IMR-90 (cell line): ENCODE results near the gene HMGCL. TPM values are rescaled to one million over a fixed set of nuclear protein-coding genes. Genes with fewer than 3 reads are reported as not detected.

ENCODE experiments used
- ATAC-seq: fragments of 200-7000 bp; cut with Tn5 transposase; 2 replicates; pipeline ENCODE4 v1.9.1; 2020; ENCODE audit warnings: low read depth, mild to moderate bottlenecking, moderate library complexity
- BruUV-seq: library from RNA; stranded (reverse); fragments of 400-500 nt; replicated peaks from 2 replicates; lab custom pipeline; 2021; lab: Mats Ljungman, UMichigan
- CTCF ChIA-PET: fragments of 300-600 bp; formaldehyde crosslinking; extraction: SDS; loops from one replicate; lab custom pipeline; 2021; ENCODE audit warnings: antibody characterized with exemption; lab: Yijun Ruan, JAX
- POLR2A ChIA-PET: fragments of 300-600 bp; sonication (Branson Sonifier 250); formaldehyde crosslinking; loops from one replicate; lab custom pipeline; 2022; ENCODE audit warnings: antibody characterized with exemption; ENCODE audit not compliant: unreplicated experiment; lab: Charles Lee
- DNase-seq: peaks from one replicate; pipeline ENCODE4 v3.0.0; 2013
- H2AFZ ChIP-seq: replicated peaks from 2 replicates; pipeline ENCODE3; 2013; ENCODE audit warnings: low read length, mild to moderate bottlenecking; ENCODE audit not compliant: poor library complexity
- H2AK5ac ChIP-seq: 2 replicates; pipeline ENCODE4 v1.6.1; 2013; ENCODE audit warnings: low read depth, low read length, inconsistent platforms
- H2AK9ac ChIP-seq: replicated peaks from 2 replicates; pipeline ENCODE3; 2013; ENCODE audit warnings: mild to moderate bottlenecking, low read depth, low read length, moderate library complexity; ENCODE audit not compliant: poor library complexity
- H2BK120ac ChIP-seq: 2 replicates; pipeline ENCODE4 v1.6.1; 2013; ENCODE audit warnings: low read depth, low read length, inconsistent platforms
- H2BK15ac ChIP-seq: 3 replicates; pipeline ENCODE4 v1.6.1; 2013; ENCODE audit warnings: low read depth, low read length, inconsistent platforms
- H2BK20ac ChIP-seq: 2 replicates; pipeline ENCODE4 v1.6.1; 2013; ENCODE audit warnings: low read depth, mild to moderate bottlenecking, inconsistent platforms, low read length, moderate library complexity
- H2BK5ac ChIP-seq: 2 replicates; pipeline ENCODE4 v1.6.1; 2013; ENCODE audit warnings: mild to moderate bottlenecking, low read depth, low read length, inconsistent platforms; ENCODE audit not compliant: poor library complexity, severe bottlenecking
- H3K14ac ChIP-seq: replicated peaks from 2 replicates; pipeline ENCODE4 v1.6.1; 2013; ENCODE audit warnings: low read depth, low read length, inconsistent platforms
- H3K18ac ChIP-seq: 2 replicates; pipeline ENCODE4 v1.6.1; 2013; ENCODE audit warnings: low read depth, low read length, control low read depth
- H3K23ac ChIP-seq: 2 replicates; pipeline ENCODE4 v1.6.1; 2013; ENCODE audit warnings: low read depth, low read length, inconsistent platforms
- H3K27ac ChIP-seq: 2 replicates; pipeline ENCODE4 v1.5.1; 2013; ENCODE audit warnings: mild to moderate bottlenecking, control low read depth, low read length; ENCODE audit not compliant: insufficient read depth
- H3K27me3 ChIP-seq: 2 replicates; pipeline ENCODE4 v1.6.1; 2013; ENCODE audit warnings: low read length; ENCODE audit not compliant: control insufficient read depth, insufficient read depth
- H3K36me3 ChIP-seq: 2 replicates; pipeline ENCODE4 v1.6.1; 2013; ENCODE audit warnings: low read length, mixed read lengths; ENCODE audit not compliant: control insufficient read depth, insufficient read depth
- H3K4ac ChIP-seq: 2 replicates; pipeline ENCODE4 v1.6.1; 2013; ENCODE audit warnings: low read depth, low read length, inconsistent platforms
- H3K4me1 ChIP-seq: 2 replicates; pipeline ENCODE4 v1.6.1; 2013; ENCODE audit warnings: low read length, mixed read lengths; ENCODE audit not compliant: control insufficient read depth, insufficient read depth
- H3K4me2 ChIP-seq: 2 replicates; pipeline ENCODE4 v1.6.1; 2013; ENCODE audit warnings: low read depth, mild to moderate bottlenecking, control low read depth, low read length, moderate library complexity
- H3K4me3 ChIP-seq: 2 replicates; pipeline ENCODE4 v1.5.1; 2013; ENCODE audit warnings: low read depth, mild to moderate bottlenecking, control low read depth, low read length, moderate library complexity; ENCODE audit not compliant: insufficient read depth
- H3K56ac ChIP-seq: 2 replicates; pipeline ENCODE4 v1.6.1; 2013; ENCODE audit warnings: low read length, inconsistent platforms; ENCODE audit not compliant: insufficient read depth; ENCODE audit errors: extremely low read depth
- H3K79me1 ChIP-seq, 2 experiments: 2 replicates each; pipeline ENCODE4 v1.6.1; 2013; ENCODE audit warnings: low read length in 2 of 2, inconsistent platforms in 1 of 2, low read depth in 1 of 2
- H3K9ac ChIP-seq: 2 replicates; pipeline ENCODE4 v1.6.1; 2013; ENCODE audit warnings: low read depth, low read length, control low read depth
- H3K9me1 ChIP-seq: 2 replicates; pipeline ENCODE4 v1.6.1; 2013; ENCODE audit warnings: low read length, inconsistent platforms; ENCODE audit not compliant: insufficient read depth
- H3K9me3 ChIP-seq: 2 replicates; pipeline ENCODE4 v1.6.1; 2013; ENCODE audit warnings: low read length; ENCODE audit not compliant: control insufficient read depth, insufficient read depth
- H4K20me1 ChIP-seq: 2 replicates; pipeline ENCODE4 v1.6.1; 2013; ENCODE audit warnings: low read length, inconsistent platforms; ENCODE audit not compliant: insufficient read depth
- H4K5ac ChIP-seq: 2 replicates; pipeline ENCODE4 v1.6.1; 2013; ENCODE audit warnings: mild to moderate bottlenecking, low read depth, low read length, control low read depth
- H4K8ac ChIP-seq, 2 experiments: 2 replicates each; pipeline ENCODE4 v1.6.1; 2013; ENCODE audit warnings: low read depth in 2 of 2, low read length in 2 of 2, control low read depth in 1 of 2, inconsistent platforms in 1 of 2
- H4K91ac ChIP-seq: 2 replicates; pipeline ENCODE4 v1.6.1; 2013; ENCODE audit warnings: low read depth, low read length, inconsistent platforms; ENCODE audit not compliant: insufficient read depth
- BHLHE40 ChIP-seq: fragments of 150-350 bp; IDR thresholded peaks from 2 replicates; pipeline ENCODE4 v1.6.1; 2016; ENCODE audit warnings: mild to moderate bottlenecking, low read depth, low read length
- CEBPB ChIP-seq: IDR thresholded peaks from 2 replicates; pipeline ENCODE4 v1.6.1; 2012; ENCODE audit warnings: low read depth, low read length, improper control_type of control experiment
- CTCF ChIP-seq: conservative IDR thresholded peaks from 2 replicates; pipeline ENCODE4 v1.5.1; 2012; ENCODE audit warnings: mild to moderate bottlenecking, low read depth, low read length, improper control_type of control experiment
- FOS ChIP-seq: fragments of 150-350 bp; IDR thresholded peaks from 2 replicates; pipeline ENCODE4 v1.6.1; 2016; ENCODE audit warnings: low read depth, low read length
- MAZ ChIP-seq: IDR thresholded peaks from 2 replicates; pipeline ENCODE4 v1.6.1; 2012; ENCODE audit warnings: low read depth, mild to moderate bottlenecking, low read length, improper control_type of control experiment, moderate library complexity, borderline replicate concordance
- POLR2A ChIP-seq: IDR thresholded peaks from 2 replicates; pipeline ENCODE4 v1.6.1; 2012; ENCODE audit warnings: mild to moderate bottlenecking, low read depth, low read length
- RAD21 ChIP-seq: IDR thresholded peaks from 2 replicates; pipeline ENCODE4 v1.6.1; 2012; ENCODE audit warnings: low read length, improper control_type of control experiment
- RFX5 ChIP-seq: IDR thresholded peaks from 2 replicates; pipeline ENCODE4 v1.8.0; 2012; ENCODE audit warnings: low read depth, mild to moderate bottlenecking, low read length, moderate library complexity
- SMC3 ChIP-seq: fragments of 150-350 bp; IDR thresholded peaks from 2 replicates; pipeline ENCODE4 v1.6.1; 2016; ENCODE audit warnings: low read depth, mild to moderate bottlenecking, antibody characterized with exemption, low read length, moderate library complexity
- USF2 ChIP-seq: fragments of 150-350 bp; IDR thresholded peaks from 2 replicates; pipeline ENCODE4 v1.6.1; 2017; ENCODE audit warnings: mild to moderate bottlenecking, antibody characterized with exemption, low read length, low read depth
- WGBS, 2 experiments: methylation state at CpG; one replicate each; pipeline versions ENCODE4 v1.1.5 to v1.1.7; 2013; ENCODE audit warnings: missing lambda C conversion rate in 2 of 2; ENCODE audit not compliant: insufficient read length in 1 of 2; ENCODE audit errors: extremely low coverage in 2 of 2; 5-methylcytosine and 5-hydroxymethylcytosine counted together
- dilution Hi-C: fragments of 300-500 bp; cut with HindIII; formaldehyde crosslinking; loops from one replicate; pipeline ENCODE4 v1.14.3; 2018; ENCODE audit warnings: low sequenced_read_pairs; ENCODE audit not compliant: unreplicated experiment
- in situ Hi-C: fragments of 300-500 bp; cut with MboI; formaldehyde crosslinking; loops from 3 replicates; pipeline ENCODE4 v1.14.3; 2019; ENCODE audit warnings: low sequenced_read_pairs, inconsistent platforms, mixed read lengths
- intact Hi-C: fragments of 100-400 bp; cut with micrococcal nuclease; formaldehyde crosslinking; loops from 2 replicates; pipeline ENCODE4 v1.10.0; 2022
- polyA plus RNA-seq, 3 experiments: library from polyadenylated mRNA; depleted of rRNA; stranded (reverse); fragments of >200 nt; gene quantifications; 2 replicates each; pipeline ENCODE4 v1.2.3, GENCODE V29; 2012; ENCODE audit warnings: low replicate concordance in 1 of 3
- total RNA-seq: library from RNA; depleted of rRNA; stranded (reverse); fragments of >200 nt; gene quantifications from 2 replicates; pipeline ENCODE4 v1.2.3, GENCODE V29; 2012

The HMGCL gene
- total and polyA plus RNA-seq, 2 of the 4 experiments (the other 2 are of a cell fraction) = 30.6 to 33.5 TPM

GRCh38 chr1:23809751-23810171 is 15.5 kb downstream of the HMGCL start:
- Histone ChIP-seq H2BK5ac (no peak overlapping the region), H3K4ac (no peak overlapping the region), H3K4me2 (no peak overlapping the region), H2AFZ (peak overlapping the region; percentile 35), H4K5ac (no peak overlapping the region), H4K20me1 (no peaks in the 10 kb centered on the region), H3K36me3 (peaks cover 38% of the 10 kb centered on the region), H2AK9ac (peak overlapping the region; percentile 28), H3K23ac (no peak overlapping the region), H2BK120ac (no peak overlapping the region), H3K27ac (no peak overlapping the region), H3K27me3 (no peaks in the 10 kb centered on the region), H4K8ac (no peak overlapping the region), H3K9me3 (no peaks in the 10 kb centered on the region), H2BK15ac (no peak overlapping the region), H3K9ac (no peak overlapping the region), H3K9me1 (peaks cover 10% of the 10 kb centered on the region; the same call in 1 of the 2 replicates), H3K56ac (no peak overlapping the region), H2BK20ac (no peak overlapping the region), H3K4me1 (no peaks in the 10 kb centered on the region), H3K18ac (no peak overlapping the region), H2AK5ac (no peak overlapping the region), H3K4me3 (no peak overlapping the region), H4K91ac (no peak overlapping the region), H3K14ac (no peak overlapping the region), H3K79me1 (no peaks in the 10 kb centered on the region)
- 44% methylated on average over 1 of the region's 6 CpGs; no CpG with 5 or more reads in 1 of the 2 experiments for WGBS, 2 experiments
- no TSS peak for BruUV-seq
- peak; percentile 91 for ATAC-seq
- POLR2A ChIA-PET = no interaction called here
- peak; percentile 51 for DNase-seq
- TF ChIP-seq RAD21 (peak; percentile 74), BHLHE40 (peak; percentile 90), FOS (no peak), RFX5 (no peak), CEBPB (no peak), POLR2A (no peak), CTCF (peak; percentile 75), MAZ (no peak), USF2 (0 out of 2 replicates have a peak, but pooled peaks have one; percentile 14), SMC3 (peak; percentile 49)
- CTCF ChIA-PET = interaction anchor here (0.5 to 2.0 kb wide), 4 partner anchors 9 to 107 kb away, joined by 3 to 7 read pairs (median 4); no protein-coding TSS in a partner anchor
- in situ Hi-C loops = no loop called here
- dilution Hi-C loops = no loop called here
- intact Hi-C loops = loop anchor here (1.0 to 5.0 kb wide), 2 partner anchors 59 to 218 kb away; partner anchors contain the start of gene FUCA1
